IMR-90 (cell line): ENCODE measurements around the gene TIGD4.

Source experiments
- BHLHE40 ChIP-seq: fragments of 150-350 bp; IDR thresholded peaks from 2 replicates; pipeline ENCODE4 v1.6.1; 2016; ENCODE audit warnings: mild to moderate bottlenecking, low read depth, low read length
- FOS ChIP-seq: fragments of 150-350 bp; IDR thresholded peaks from 2 replicates; pipeline ENCODE4 v1.6.1; 2016; ENCODE audit warnings: low read depth, low read length
- MAZ ChIP-seq: IDR thresholded peaks from 2 replicates; pipeline ENCODE4 v1.6.1; 2012; ENCODE audit warnings: low read depth, mild to moderate bottlenecking, low read length, improper control_type of control experiment, moderate library complexity, borderline replicate concordance
- MXI1 ChIP-seq: IDR thresholded peaks from 2 replicates; pipeline ENCODE4 v1.6.1; 2012; ENCODE audit warnings: low read depth, mild to moderate bottlenecking, low read length, moderate library complexity, borderline replicate concordance
- POLR2A ChIP-seq: IDR thresholded peaks from 2 replicates; pipeline ENCODE4 v1.6.1; 2012; ENCODE audit warnings: mild to moderate bottlenecking, low read depth, low read length
- TF ChIP-seq, protein P1 (sequence below): conservative IDR thresholded peaks from 2 replicates; pipeline ENCODE4 v1.5.1; 2012; ENCODE audit warnings: mild to moderate bottlenecking, low read depth, low read length, improper control_type of control experiment

DNA sequence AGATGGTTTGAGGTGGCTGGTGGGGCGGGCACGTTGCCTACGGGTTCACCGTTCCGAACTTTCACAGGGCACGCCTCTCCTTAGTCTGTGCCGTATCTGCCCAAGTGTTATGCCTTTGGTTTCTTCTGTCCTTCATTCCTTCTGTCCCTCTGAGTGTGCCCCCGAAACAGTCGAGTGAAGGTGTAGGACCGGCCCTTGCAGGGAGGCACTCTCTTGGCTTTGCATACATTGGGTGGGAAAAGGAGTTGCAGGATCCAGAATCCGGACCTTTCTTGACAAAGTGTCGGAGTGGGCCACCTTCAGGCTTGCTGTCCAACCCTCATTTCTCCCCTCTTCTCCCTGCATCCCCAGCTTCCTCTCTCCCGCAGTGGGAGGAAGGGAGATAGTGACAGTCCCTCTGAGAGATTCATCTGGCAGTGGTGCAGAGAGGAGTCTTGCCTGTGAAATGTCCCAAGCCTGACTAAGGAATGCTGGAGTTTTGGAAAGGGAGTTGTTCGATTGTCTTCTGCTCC, 793 bp upstream of the TIGD4 start:
- TF ChIP-seq, protein P1, sequence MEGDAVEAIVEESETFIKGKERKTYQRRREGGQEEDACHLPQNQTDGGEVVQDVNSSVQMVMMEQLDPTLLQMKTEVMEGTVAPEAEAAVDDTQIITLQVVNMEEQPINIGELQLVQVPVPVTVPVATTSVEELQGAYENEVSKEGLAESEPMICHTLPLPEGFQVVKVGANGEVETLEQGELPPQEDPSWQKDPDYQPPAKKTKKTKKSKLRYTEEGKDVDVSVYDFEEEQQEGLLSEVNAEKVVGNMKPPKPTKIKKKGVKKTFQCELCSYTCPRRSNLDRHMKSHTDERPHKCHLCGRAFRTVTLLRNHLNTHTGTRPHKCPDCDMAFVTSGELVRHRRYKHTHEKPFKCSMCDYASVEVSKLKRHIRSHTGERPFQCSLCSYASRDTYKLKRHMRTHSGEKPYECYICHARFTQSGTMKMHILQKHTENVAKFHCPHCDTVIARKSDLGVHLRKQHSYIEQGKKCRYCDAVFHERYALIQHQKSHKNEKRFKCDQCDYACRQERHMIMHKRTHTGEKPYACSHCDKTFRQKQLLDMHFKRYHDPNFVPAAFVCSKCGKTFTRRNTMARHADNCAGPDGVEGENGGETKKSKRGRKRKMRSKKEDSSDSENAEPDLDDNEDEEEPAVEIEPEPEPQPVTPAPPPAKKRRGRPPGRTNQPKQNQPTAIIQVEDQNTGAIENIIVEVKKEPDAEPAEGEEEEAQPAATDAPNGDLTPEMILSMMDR = no peak
- TF ChIP-seq MAZ (no peak), POLR2A (no peak), FOS (no peak), BHLHE40 (no peak), MXI1 (no peak)
